Right lung (tissue), 5 donors: Measurements from ENCODE around the gene PLXDC1. TPM values are rescaled to one million over a fixed set of nuclear protein-coding genes. Genes with fewer than 3 reads are reported as not detected.
"Not testable (repeated sequence)": the region's sequence is repeated elsewhere in the genome, so short reads cannot be mapped to it uniquely, and the experiment has no call there.

Experiments used
- DNase-seq, 2 donors: peaks; one replicate each; pipeline ENCODE4 v3.0.0-alpha.2; 2013
- polyA plus RNA-seq, 5 donors: library from polyadenylated mRNA; unstranded; fragments of 120-200 nt; gene quantifications; one replicate each; pipeline versions ENCODE4 v1.2.1 to v1.2.3, GENCODE V29; 2013; ENCODE audit warnings: inconsistent platforms in 1 of 5, low replicate concordance in 1 of 5; ENCODE audit not compliant: insufficient read length in 5 of 5, insufficient read depth in 1 of 5

PLXDC1 gene
- polyA plus RNA-seq, 5 donors, result 5.4 to 8.7 (median 6.1) TPM

DNA sequence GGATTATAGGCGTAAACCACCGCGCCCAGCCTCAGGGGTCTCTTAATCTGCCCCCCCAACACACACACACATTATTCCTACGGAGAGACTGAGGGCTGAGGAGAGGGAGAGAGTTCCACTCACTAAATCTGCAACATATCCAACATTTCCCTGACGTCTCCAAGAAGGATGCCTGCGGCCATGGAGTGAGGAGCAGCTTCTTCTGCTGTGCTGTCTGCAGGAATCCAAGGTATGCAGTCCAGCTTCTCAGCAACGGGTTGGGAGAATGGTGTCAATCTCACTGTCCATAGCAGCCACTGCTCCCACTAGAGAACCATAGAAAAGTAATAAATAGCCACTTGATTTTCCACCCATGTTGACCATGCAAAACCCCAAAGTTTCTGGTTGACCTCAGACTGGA is 5.1 kb upstream of the PLXDC1 start:
- no peak for DNase-seq

DNA sequence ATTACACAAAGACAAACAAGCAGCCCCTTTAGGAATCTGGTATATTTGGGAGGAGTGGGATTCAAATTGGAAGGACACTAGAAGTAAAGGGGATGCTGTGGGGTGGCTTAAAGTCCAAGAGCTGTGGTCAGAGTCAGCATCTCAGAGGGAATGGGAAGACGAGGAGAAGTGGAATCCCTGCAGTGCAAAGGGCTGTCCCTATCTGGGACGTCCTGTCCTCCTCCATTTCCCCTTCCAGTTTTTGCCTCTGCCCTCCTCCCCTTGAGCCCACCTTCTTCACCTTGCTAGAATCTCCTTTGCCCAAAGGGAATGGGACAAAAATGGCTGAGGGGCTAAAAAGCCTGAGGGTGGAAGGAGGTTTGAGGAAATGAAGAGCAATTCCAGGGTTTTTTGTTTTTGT is 4.2 kb upstream of the PLXDC1 start:
- DNase-seq, result no peak

DNA sequence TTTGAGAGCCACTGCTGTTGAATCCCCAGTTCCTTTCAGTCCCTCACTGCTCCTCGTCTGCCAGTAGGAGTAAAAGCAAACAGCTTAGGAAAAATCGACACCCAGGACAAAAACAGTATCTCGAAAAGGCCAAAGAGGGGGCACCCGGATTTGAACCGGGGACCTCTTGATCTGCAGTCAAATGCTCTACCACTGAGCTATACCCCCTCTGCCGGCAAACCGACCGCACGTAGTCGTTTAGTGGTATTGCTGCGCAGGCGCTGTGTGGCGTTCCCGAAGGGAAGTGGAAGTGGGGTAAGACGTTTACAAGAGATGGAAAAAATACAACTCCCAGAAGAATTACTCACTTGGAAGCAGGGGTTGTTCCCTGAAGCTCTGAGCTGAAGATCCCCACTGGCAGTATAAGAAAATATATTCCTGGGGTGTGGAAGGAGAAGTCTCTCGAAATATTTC is 2.2 kb upstream of the PLXDC1 start:
- peak; percentile 90 to 92 for DNase-seq

DNA sequence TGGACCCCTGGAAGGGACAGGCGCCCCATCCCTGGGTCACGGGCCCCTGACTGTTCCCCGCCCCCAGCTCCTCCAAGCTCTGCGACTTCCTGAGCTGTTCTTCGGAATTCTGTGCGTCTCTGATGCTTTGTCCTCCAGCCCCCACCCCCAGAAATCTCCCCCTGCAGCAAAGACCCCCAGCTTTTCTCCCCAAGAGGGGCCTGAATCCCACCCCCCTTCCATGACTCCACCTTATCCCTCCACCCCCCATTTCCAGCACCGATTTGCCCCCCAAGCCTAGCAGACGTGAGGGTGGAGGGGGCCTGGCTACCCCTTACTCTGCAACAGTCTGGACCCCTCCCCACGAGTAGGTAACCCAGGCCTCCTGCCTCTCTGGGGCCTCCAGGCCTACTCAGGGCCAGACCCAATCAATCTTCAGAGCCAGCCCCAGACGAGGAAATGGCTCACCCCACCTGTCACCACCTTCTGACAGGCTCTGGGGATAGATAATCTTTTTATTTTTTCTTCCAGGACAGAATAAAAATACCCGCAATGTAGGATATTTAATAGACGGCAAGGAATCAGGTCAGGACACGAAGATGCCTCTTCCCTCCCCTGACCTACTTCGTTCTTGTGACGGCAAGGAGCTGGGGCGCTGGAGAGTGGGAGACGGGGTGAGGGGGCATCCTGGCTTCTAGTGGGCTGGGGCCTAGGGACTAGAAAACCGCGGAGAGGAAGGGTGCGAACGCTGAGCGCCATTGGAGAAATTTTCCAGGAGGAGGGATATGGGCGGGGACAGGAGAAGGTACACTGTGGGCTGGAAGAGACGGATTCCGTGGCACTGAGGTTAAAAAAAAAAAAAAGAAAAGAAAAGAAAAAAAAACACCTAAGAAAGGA is 744 bp upstream of the PLXDC1 start:
- DNase-seq, result no peak

DNA sequence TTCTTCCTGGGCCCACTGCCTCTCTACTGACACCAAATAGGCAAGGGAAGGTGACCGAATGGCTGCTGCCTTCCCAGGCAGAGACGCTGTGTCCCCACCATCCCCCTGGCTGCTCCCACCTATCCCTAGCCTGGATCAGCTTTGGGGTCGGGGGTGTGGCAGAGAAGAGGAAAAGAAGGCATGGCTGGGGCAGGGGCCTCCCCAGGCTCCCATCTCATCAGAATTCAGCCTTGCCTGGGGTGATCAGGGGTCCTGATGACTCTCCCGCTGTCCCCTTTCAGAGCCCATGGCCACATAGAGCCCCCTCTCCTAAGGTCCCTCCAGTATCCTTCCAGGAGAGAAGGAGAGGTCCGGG is 665 bp downstream of the PLXDC1 start:
- DNase-seq, result no peak

DNA sequence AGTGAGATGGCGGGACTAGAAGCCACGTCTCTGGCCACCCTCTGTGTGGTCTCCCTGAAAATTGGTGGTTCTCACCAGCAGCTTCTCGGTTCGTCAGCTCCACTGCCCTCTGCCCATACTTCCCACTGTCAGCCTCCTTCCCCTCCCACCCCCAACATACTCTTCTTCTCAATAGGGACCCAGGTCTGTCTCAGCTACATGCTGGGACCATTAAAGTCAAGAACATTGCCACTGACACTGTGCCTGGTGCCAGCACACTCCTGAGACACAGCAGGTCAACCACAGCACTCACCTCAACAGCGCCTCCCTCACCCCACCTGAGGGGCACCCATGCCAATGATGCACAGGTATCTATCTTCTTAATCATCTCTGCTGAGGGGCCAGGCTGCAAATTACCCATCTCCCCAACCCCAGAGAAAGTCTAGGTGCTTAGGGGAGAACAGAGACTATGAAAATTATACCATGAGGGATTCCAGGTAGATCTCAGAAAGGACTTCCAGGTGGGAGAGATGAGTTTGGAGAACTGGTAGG is 1.3 kb downstream of the PLXDC1 start:
- no peak for DNase-seq

DNA sequence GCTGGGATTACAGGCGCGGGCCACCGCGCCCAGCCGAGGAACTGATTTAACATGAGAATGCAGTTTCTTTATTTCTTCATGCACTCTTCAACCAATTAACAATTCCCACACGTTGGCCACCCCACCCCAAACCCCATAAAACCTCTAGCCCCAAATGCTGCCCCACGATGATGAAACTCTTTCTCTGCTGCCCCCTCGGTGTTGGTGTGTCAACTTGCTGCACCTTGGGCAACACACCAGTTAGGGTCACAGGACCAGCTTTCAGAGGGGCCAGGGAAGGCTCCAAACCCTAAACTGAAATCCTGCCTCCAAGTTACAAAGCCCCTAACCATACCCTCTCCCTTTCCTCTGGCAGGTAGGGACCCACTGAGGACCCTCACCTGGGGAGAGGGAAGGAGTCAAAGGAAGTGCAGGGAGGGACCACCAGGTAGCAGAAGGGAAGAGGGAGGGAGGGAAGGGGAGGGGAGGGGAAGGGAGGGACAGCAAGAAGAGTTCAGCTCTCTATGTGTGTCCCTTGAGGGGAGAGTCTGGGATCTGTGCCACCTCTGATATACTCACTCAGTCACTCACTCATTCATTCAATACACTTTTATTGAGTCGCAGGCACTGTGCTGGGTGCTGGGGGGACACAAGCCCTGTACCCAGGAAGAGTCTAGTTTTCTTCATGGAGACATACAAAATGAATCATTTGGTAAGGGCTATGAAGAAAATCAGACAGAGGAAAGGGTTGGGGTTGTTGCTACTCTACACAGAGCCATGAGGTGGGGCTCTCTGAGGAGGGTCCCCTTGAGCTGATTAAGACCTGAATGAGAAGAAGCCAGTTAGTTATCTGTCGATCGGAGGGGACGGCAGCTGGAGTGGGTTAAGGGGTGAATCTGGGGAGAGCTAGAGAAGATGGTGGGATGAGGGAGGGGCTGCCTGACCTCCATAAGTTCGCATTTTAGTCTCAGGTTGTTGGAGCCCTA is 3.9 kb downstream of the PLXDC1 start:
- no peak for DNase-seq

DNA sequence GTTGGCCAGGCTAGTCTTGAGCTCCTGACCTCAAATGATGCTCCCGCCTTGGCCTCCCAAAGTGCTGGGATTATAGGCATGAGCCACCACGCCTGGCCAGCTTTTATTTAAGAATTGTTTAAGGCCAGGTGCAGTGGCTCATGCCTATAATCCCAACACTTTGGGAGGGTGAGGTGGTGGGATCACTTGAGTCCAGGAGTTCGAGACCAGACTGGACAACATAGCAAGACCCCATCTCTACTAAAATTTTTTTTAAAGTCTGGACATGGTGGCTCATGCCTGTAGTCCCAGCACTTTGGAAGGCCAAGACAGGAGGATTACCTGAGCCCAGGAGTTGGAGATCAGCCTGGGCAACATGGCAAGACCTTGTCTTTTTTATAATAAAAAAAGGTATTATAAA is 5.2 kb downstream of the PLXDC1 start:
- no peak for DNase-seq

DNA sequence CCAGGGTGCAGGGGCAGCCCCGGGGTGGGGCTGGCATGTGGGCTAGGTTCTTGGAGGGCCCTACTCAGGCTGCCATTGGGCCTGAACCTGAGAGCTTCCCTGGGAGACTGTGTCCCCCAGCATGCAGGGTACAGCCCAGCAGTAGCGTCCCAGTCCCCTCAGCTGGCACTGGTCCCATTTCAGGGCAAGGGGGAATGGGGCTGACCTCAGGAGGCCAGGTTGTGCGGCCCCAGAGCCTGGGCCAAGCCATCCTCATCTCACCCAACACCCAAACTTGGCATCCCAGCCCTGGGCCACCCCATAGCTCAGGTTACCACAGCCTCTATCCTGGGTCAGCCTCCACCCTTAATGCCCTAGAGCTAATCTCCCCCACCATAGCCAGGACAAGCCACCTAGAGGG is 6.3 kb downstream of the PLXDC1 start:
- DNase-seq, result no peak

DNA sequence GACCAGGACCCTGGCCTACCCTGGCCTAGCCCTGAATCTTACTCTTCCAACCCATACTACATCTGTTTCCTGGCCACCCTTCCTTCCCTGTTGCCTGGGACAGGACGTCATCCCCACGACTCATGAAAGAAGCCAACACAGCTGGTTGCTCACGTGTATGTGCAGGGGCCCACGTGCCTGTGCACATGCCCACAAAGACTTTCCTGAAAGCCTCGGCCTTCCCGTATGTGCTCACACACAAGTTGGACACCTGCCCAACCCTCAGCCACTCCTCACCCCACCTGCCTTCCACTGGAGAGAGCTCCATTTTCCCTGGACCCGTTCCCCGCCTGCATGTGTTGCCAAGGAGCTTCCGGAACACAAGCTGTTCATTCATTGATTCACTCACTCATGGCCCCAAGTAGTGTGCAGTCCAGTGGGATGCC is 7.0 kb downstream of the PLXDC1 start:
- peak; percentile 54 to 57 for DNase-seq

DNA sequence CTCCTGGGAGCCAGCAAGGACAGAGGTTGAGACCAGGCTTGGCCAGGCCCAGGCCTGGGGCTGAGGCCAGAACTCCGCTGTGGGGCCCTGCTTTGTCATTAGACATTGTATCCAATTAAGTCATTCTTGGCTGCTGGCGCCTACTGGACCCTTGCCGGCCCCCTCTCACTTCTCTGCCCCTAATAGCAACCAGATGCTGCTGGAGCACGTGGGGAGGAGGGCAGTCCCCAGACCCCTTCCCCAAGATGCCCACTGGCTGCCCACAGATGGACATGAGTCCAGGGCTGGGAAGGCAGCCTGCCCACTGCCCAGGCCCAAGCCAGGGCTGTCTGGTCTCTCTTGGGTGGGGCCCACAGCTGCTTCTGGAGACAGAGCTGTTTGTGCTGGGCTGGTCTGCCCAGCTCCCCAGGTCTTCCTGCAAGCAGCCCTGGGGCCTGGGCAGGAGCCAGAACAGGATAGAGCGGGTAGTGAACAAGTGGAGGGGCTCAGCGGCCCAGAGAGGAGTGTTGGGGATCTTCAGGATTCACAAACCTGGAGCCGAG is 7.8 kb downstream of the PLXDC1 start:
- DNase-seq, result peak in 1 of 2 donors; percentile 37

DNA sequence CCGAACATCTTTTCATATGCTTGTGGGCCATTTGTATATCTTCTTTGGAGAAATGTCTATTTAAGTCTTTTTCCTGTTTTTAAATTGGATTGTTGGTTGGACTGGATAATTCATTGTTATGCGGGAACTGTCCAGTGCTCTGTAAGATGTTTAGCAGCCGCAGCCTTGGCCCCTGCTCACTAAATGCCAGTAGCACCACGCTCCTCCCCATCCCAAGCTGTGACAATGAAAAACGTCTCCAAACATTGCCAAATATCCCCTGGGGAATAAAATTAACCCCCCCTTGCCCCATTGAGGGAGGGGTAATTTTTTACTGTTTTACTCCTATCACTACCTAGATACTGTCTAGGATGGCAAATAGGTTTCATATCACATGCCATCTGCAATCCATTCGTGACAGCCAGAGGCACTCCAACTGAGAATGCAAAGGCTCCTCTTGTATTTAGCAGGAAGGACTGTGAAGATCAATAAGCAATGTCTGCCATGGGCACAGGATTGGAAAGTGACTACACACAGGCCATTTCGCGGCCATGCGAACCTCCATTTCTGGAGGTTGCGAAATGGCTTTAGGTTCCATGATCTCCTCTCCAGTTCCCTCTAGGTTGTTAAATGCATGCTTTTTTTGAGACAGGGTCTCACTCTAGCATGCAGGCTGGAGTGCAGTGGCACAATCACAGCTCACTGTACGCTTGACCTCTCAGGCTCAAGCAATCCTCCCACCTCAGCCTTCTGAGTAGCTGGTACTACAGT is 9.3 kb downstream of the PLXDC1 start:
- DNase-seq, result no peak

DNA sequence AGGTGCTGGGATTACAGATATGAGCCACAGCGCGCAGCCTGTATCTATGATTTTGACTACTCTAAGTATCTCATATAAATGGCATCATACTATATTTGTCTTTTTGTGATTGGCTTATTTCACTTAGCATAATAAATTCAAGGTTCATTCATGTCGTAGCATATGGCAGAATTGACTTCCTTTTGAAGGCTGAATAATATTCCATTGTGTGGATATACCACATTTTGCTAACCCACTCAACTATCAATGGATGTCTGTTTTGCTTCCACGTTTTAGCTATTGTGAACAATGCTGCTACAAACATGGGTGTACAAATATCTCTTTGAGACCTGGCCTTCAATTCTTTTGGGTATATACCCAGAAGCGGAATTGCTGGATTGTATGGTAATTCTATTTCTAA is 10.1 kb downstream of the PLXDC1 start:
- no peak for DNase-seq

DNA sequence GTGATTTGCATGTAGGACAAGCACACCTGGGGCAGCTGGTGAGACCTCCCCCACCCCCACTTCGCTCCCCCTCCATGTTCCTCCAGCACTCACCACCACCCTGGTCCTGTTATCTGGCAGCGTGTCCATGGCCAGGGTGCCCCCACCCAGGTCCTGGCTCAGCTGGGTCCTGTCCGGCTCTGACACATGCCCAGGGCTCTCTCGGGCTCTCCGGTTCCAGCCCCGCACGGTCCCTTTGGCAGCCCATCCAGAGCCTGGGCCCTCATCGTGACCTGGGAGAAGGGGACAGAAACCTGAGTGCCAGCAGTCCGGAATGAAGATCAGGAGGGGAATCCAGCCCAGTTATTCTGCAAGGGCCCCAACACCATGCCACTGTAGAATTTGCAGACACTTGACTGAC is 11.9 kb downstream of the PLXDC1 start:
- DNase-seq, result no peak

DNA sequence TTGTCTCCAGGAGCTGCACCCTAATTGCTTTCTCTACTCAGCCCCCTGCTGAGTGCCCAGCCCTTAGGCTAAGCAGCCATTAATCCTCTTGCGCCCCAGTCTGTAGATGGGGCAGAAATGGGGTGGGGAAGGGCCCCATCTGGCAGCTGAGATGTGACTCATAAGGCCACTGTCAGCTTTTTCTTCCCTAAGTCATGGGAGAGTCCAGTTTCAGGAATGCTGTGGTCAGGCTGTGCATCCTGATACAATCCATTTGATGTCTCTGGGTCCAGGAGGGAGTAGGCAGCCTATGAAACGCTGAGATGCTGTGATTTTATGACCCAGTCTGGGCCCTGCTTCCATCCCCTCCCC is 12.3 kb downstream of the PLXDC1 start:
- no peak for DNase-seq

DNA sequence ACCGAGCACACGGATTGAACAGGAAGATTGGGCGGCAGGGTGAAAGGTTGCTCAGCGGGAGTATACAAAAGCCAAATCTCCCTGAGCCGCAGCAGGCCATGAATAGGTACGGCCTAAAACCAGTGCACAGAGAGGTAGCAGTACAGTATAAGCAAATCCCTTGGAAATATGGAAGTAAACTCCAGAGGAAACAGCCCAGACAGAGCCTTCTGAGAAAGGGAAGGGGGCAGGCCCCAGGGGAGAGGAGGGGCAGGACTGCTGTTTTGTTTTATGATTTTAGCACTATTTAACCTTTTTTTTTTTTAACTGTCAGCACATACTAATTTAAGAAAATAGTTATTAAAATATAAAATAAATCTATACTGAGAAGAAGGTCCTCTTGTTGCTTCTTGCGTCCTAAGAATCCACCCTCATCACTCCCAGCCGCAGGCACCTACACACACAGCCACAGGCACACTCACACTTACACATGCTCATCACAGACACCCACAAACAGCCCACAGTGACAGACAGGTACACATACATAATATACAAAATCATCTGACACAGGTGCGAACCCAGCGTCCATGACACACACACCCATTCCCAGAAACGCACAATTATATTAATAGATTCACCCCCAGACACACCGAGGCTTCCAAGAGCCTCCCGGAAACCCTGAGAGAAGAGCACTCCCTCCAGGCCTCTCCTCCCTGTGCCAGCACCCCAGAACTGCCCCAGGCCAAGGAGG is 12.8 kb downstream of the PLXDC1 start:
- DNase-seq, result no peak

DNA sequence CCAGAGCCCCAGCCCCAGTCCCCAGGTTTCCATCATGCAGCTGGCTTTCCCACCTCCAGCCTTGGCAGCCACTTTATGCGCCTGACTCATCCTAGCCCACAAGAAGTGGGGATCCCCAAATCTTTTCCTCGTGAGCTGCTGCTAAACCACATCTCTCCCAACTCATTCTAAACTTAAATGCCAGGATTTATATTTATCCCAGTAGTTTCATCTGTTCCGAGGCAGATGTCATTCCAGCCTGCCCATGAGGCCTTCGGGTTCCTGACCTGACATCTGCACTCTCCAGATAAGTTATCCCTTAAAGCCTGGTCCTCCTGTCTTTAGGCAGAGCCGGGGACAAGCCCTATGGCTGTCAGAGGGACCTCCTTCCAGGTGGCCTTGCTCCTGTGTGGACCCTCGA is 16.6 kb downstream of the PLXDC1 start:
- no peak for DNase-seq

DNA sequence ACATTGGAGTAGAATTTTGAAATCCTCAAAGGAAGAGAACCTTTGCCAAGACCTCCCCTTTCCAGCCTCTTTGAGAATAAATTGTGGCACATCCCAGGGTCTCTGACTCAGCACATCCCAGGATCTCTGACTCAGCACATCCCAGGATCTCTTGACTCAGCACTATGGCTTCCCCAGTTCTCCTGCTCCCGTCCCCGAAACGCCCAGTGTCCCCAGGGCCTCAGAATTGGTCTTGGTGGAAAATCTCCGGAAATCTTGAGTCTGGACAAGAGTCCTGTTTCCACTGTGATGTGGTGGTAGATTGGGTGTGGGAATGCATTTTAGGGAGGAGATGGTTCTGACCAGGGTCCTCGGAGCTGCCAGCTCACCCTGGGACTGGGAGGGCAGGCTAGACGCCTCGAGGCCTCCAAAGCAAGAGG is 19.2 kb downstream of the PLXDC1 start:
- no peak for DNase-seq

DNA sequence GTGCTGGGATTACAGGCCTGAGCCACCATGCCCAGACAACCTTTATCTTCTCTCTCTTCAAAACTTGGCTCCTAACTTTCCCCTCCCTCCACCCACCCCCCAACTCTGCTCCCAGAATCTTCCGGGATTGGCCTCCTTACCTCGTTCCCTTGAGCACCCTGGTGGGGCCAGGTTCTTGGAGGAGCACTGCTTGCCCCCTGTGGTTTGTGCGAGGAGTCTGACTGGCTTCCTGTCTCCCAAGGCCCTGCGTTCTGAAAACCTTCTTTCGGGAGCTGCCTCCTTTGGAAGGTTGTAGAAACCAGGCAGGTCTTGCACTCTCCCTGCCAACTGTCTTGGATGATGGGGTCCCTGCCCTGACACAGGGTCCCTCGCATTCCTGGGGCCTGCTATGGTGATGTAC is 19.8 kb downstream of the PLXDC1 start:
- DNase-seq, result no peak

DNA sequence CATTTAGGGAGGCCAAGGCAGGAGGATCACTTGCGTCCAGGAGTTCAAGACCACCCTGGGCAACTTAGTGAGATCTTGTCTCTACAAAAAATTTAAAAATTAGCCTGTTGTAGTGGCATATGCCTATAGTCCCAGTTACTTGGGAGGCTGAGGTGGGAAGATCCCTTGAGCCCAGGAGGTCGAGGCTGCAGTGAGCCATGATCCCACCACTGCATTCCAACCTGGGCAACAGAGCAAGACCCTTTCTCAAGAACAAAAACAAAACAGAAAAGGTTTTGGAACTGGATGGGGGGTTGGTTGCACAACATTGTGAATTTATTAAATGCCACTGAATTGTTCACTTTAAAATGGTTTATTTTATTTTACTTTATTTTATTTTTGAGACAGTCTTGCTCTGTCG is 21.2 kb downstream of the PLXDC1 start:
- no peak for DNase-seq

DNA sequence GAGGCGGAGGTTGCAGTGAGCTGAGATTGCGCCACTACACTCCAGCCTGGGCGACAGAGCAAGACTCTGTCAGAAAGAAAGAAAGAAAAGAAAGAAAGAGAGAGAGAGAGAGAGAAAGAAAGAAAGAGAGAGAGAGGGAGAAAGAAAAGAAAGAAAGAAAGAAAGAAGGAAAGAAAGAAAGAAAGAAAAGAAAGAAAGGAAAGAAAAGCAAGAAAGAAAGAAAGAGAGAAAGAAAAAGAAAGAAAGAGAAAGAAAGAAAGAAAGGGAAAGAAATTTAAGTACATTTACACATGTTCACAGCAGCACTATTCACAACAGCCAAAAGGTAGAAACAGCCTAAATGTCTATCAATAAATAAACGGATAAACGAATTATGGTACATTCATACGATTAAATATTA is 21.9 kb downstream of the PLXDC1 start:
- not testable (repeated sequence) for DNase-seq
